Heart right ventricle (tissue), 16 donors: ENCODE measurements around the gene RANBP3. TPM values are rescaled to one million over a fixed set of nuclear protein-coding genes. Genes with fewer than 3 reads are reported as not detected.

Experiments
- ATAC-seq, 8 donors: fragments of 200-7000 bp; cut with Tn5 transposase; one replicate each; pipeline ENCODE4 v1.9.1; 2020; ENCODE audit warnings: mild to moderate bottlenecking in 8 of 8, moderate library complexity in 8 of 8, moderate number of reproducible peaks in 1 of 8
- DNase-seq, 2 donors: peaks; one replicate each; pipeline ENCODE4 v3.0.0-alpha.2; 2020
- H3K27ac ChIP-seq, 10 donors: fragments of 200-600 bp; sonication (generic) in 2 of 10; one replicate each; pipeline versions ENCODE4 v1.5.0 to v1.8.0; 2020 to 2022; ENCODE audit warnings: mild to moderate bottlenecking in 3 of 10
- H3K27me3 ChIP-seq, 7 donors: fragments of 200-600 bp; one replicate each; pipeline ENCODE4 v1.8.0; 2021 to 2022; ENCODE audit warnings: mild to moderate bottlenecking in 2 of 7
- H3K36me3 ChIP-seq, 9 donors: fragments of 200-600 bp; sonication (generic) in 1 of 9; one replicate each; pipeline versions ENCODE4 v1.5.0 to v1.8.0; 2020 to 2022; ENCODE audit warnings: mild to moderate bottlenecking in 2 of 9
- H3K4me1 ChIP-seq, 9 donors: fragments of 200-600 bp; sonication (generic) in 1 of 9; one replicate each; pipeline versions ENCODE4 v1.5.0 to v1.8.0; 2020 to 2022; ENCODE audit warnings: mild to moderate bottlenecking in 4 of 9
- H3K4me3 ChIP-seq, 10 donors: fragments of 200-600 bp; sonication (generic) in 2 of 10; one replicate each; pipeline versions ENCODE4 v1.5.0 to v1.8.0; 2020 to 2022; ENCODE audit warnings: mild to moderate bottlenecking in 7 of 10, moderate library complexity in 2 of 10
- H3K9me3 ChIP-seq, 11 donors: fragments of 200-600 bp in 10 of 11; sonication (generic) in 2 of 11; one replicate each; pipeline versions ENCODE4 v1.5.0 to v1.8.0; 2013 to 2022; ENCODE audit warnings: mild to moderate bottlenecking in 2 of 11, control low read depth in 1 of 11, moderate library complexity in 1 of 11
- WGBS, 2 donors: extraction: QIAGEN DNeasy Blood & Tissue Kit; methylation state at CpG; one replicate each; pipeline ENCODE4 v1.1.7; 2013; ENCODE audit warnings: inconsistent platforms in 1 of 2; 5-methylcytosine and 5-hydroxymethylcytosine counted together
- intact Hi-C, 10 donors: fragments of 100-400 bp; cut with DNase I; formaldehyde crosslinking; loops; one replicate each; pipeline versions ENCODE4 v1.11.1 to v1.14.2; 2022
- polyA plus RNA-seq, 2 donors: library from polyadenylated mRNA; stranded (reverse); fragments of 200-250 nt; gene quantifications; one replicate each; pipeline ENCODE4 v1.2.3, GENCODE V29; 2013
- total RNA-seq, 10 donors: library from RNA; stranded (reverse); fragmentation: NEBNext Ultra II Directional in 3 of 10; extraction: Animal tissue kit (Norgen Biotek cat#: 25700) in 3 of 10; gene quantifications; one replicate each; pipeline versions ENCODE4 v1.2.1 to v1.2.4, GENCODE V29; 2021 to 2023
- TF ChIP-seq, protein P1 (sequence below), 9 donors: fragments of 200-600 bp; sonication (generic) in 2 of 9; IDR thresholded peaks; one replicate each; pipeline versions ENCODE4 v1.5.0 to v1.8.0; 2021 to 2022; ENCODE audit warnings: antibody characterized with exemption in 9 of 9, mild to moderate bottlenecking in 5 of 9, moderate library complexity in 1 of 9
- donor health status: Arrhythmogenic right ventricular cardiomyopathy.
- donor health status: ischemic (EF 13 %, LVEDD 7.1; RV severe dilation, severe dysfunction).
- donor health status: healthy with polysubstance abuse.
- donor health status: DM: no; HTN: yes; CAD: no.
- donor health status: DM: no; HTN: no; CAD: no.
- donor health status: ischemic (EF 25% LVEDD 6.9; RV normal size, moderate dysfunction).
- donor health status: ischemic (EF 25% LVEDD 5.7; RV mildly dilated, moderate dysfunction).
- donor health status: healthy.
- donor health status: DM: yes; HTN: yes; CAD: no.
- donor health status: Ischemic cardiomyopathy.
- donor health status: ischemic (EF 35%, LVEDD 5.7; RV mildly dilated, moderate dysfunction).
- donor health status: nonischemic (EF 11% LVEDD 7.7; RV severe dilation, severe dysfunction).
- donor health status: DM: yes; HTN: yes; CAD: no.
- donor health status: PGD.
- donor health status: ischemic (EF 29% LVEDD 5.4; RV normal size, mild dysfunction).
- donor health status: nonischemic (EF 23%, LVEDD 6.1; RV moderate dilation, normal function).

RANBP3 gene
- total and polyA plus RNA-seq, 12 donors = 29.5 to 76.1 (median 63.0) TPM

DNA sequence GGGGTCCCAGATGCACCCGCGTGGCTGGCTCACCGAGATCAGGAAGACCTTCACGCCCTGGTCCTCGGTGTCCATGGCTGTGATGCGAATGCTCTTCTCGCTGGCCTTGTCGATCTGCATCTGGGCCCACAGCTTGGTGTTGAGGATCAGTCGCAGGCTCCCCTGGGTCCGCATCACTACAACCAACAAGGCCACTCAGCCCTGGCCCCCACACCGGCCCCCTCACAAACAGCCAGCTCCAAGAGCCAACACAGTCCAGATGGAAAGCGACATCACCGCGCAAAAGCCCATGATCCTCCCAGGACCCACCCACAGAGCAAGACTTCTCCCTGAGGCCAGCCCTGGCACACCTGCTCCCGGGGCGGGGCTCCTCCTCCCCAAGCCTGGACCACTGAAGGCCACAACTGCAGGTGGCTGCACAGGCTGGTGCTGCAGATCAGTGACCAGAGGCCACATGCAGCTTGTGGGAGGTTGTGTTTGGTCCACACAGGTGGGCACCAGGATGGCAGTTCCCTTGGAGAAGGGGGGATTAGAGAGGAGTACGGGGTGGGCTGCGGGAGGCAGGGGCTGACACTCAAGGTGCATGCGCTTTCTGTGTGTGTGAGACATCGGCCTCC lies 59.4 kb downstream of the RANBP3 start:
- intact Hi-C loops = no loop called here

DNA sequence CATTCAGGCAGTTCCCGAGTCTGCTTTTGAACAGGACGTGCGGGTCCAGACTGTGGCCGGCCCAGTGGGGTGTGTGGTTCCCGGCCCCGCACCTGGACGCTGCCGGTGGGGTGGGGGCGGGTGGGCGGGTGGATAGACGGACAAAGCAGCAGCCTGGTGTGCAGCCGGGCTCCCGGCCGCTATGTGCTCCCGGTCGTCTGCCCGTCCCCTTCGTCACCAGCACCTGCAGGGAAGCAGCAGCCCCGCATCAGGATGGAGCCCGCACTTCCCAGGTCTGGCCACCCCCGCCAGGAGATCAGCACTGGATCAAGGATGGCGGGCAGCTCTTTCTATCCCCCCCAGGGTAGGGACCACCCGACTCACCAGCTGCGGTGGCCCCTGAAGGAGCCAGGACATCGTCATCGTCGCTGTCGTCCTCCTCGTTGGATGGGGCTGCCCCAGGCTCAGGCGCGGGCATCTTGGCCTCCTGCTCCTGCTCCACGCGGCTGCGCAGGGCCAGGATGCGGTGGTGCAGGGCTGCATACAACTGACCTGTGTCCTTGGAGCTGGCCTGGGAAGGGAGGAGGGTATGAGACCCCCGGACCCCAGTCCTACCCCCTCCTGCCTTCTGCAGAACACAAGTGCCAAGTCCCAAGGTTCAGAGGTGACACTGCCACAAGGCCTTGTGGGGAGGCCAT lies 60.4 kb downstream of the RANBP3 start:
- ATAC-seq (no peak), DNase-seq (no peak)
- 92% methylated on average over 35 to 36 of the region's 36 CpGs for WGBS, 2 donors
- Histone ChIP-seq H3K36me3 (peaks cover 0 to 85% (median 47%) of the 10 kb centered on the region in 9 donors), H3K4me3 (no peak overlapping the region), H3K27ac (no peak overlapping the region), H3K4me1 (peaks cover 4 to 32% (median 22%) of the 10 kb centered on the region in 9 donors), H3K27me3 (no peaks in the 10 kb centered on the region), H3K9me3 (no peaks in the 10 kb centered on the region)
- intact Hi-C loops = no loop called here
- TF ChIP-seq, protein P1, sequence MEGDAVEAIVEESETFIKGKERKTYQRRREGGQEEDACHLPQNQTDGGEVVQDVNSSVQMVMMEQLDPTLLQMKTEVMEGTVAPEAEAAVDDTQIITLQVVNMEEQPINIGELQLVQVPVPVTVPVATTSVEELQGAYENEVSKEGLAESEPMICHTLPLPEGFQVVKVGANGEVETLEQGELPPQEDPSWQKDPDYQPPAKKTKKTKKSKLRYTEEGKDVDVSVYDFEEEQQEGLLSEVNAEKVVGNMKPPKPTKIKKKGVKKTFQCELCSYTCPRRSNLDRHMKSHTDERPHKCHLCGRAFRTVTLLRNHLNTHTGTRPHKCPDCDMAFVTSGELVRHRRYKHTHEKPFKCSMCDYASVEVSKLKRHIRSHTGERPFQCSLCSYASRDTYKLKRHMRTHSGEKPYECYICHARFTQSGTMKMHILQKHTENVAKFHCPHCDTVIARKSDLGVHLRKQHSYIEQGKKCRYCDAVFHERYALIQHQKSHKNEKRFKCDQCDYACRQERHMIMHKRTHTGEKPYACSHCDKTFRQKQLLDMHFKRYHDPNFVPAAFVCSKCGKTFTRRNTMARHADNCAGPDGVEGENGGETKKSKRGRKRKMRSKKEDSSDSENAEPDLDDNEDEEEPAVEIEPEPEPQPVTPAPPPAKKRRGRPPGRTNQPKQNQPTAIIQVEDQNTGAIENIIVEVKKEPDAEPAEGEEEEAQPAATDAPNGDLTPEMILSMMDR (IDR thresholded peaks at IDR 0.05) = no peak

More for the DNA sequence above, 59.4 kb downstream of the RANBP3 start:
- H3K36me3 ChIP-seq = peaks cover 0 to 93% (median 57%) of the 10 kb centered on the region in 9 donors
- TF ChIP-seq, protein P1 (IDR thresholded peaks at IDR 0.05) = no peak
- no peak overlapping the region for H3K27ac ChIP-seq
- ATAC-seq = no peak
- H3K27me3 ChIP-seq = no peaks in the 10 kb centered on the region
- peaks cover 4 to 32% (median 22%) of the 10 kb centered on the region in 9 donors for H3K4me1 ChIP-seq
- 96% methylated on average over 20 of the region's 20 CpGs for WGBS, 2 donors
- H3K9me3 ChIP-seq = no peaks in the 10 kb centered on the region
- no peak overlapping the region for H3K4me3 ChIP-seq
- no peak for DNase-seq

DNA sequence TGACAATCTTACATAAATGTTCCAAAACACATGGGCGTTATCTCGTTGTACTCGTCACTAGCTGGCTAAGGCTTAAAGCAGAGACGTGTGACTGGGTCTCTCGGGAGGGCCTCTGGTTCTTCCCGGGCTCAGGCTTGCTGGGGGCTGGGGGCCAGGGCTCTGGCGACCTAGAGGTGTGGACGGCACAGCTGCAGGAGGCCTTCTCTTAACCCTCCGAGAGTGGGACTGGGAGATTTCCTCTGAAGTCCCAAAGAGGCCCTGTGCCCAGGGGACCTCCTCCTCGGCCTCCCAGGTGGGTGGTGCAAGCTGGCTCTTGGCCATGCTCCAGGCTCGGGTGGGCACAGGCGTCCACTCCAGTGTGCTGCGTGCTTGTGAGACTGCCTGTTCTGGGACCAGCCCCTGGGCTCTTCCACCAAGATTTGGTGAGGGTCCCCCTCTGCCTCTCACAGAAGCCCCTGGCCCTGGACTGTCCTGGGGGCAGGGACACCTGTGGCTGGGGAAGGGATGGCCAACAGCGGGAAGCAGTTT lies 61.7 kb downstream of the RANBP3 start:
- Histone ChIP-seq H3K27me3 (no peaks in the 10 kb centered on the region), H3K9me3 (no peaks in the 10 kb centered on the region), H3K27ac (peak overlapping the region in 7 of 10 donors; percentile 12 to 54 (median 34)), H3K36me3 (peaks cover 0 to 72% (median 40%) of the 10 kb centered on the region in 9 donors), H3K4me3 (no peak overlapping the region), H3K4me1 (peaks cover 4 to 32% (median 22%) of the 10 kb centered on the region in 9 donors)
- ATAC-seq = peak in 5 of 8 donors; percentile 11 to 48 (median 32)
- TF ChIP-seq, protein P1 (IDR thresholded peaks at IDR 0.05) = no peak
- 24 to 44% methylated on average over 14 of the region's 14 CpGs for WGBS, 2 donors
- DNase-seq = no peak
- intact Hi-C loops = no loop called here

DNA sequence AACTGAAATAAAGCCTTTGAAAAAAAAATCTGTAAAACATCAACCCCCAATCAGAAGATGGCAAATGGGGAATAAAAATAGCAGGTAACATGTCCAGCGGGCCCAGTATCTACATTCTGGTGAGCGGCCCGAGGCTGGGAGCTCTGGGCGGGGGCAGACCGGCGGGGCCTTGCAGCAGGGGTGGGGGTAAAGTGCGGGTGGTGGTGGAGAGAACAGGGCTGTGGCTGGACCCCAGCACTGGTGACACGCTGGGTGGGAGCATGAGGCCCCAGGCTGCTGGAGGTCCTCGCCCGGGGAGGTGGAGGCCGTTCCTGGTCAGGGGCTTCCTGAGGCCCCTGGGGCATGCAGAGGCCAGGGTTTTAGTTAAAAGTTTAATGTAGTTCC lies 62.2 kb downstream of the RANBP3 start:
- peak overlapping the region in 8 of 10 donors; percentile 12 to 54 (median 32) for H3K27ac ChIP-seq
- TF ChIP-seq, protein P1 (IDR thresholded peaks at IDR 0.05) = no peak
- H3K9me3 ChIP-seq = no peaks in the 10 kb centered on the region
- intact Hi-C loops = no loop called here
- H3K36me3 ChIP-seq = peaks cover 0 to 72% (median 36%) of the 10 kb centered on the region in 9 donors
- peaks cover 4 to 32% (median 22%) of the 10 kb centered on the region in 9 donors for H3K4me1 ChIP-seq
- no peak overlapping the region for H3K4me3 ChIP-seq
- no peaks in the 10 kb centered on the region for H3K27me3 ChIP-seq
- DNase-seq (no peak), ATAC-seq (peak in 1 of 8 donors; percentile 6)
- 69 to 71% methylated on average over 11 of the region's 11 CpGs for WGBS, 2 donors
